Vagina (tissue), 2 donors: ENCODE results near the gene GFRA1.

Source experiments
- POLR2AphosphoS5 ChIP-seq, 2 donors: sonication (generic); formaldehyde crosslinking; IDR thresholded peaks; one replicate each; pipeline ENCODE4 v1.9.0; 2017; ENCODE audit warnings: antibody characterized with exemption in 2 of 2, mild to moderate bottlenecking in 2 of 2, low read depth in 1 of 2; ENCODE audit not compliant: insufficient read depth in 1 of 2
- TF ChIP-seq, protein P1 (sequence below), 3 experiments: fragments of 450-650 bp in 2 of 3; fragments of 200-600 bp in 1 of 3; sonication (generic) in 1 of 3; IDR thresholded peaks; one replicate each; pipeline ENCODE4 v1.5.1; 2017 to 2019; ENCODE audit warnings: antibody characterized with exemption in 3 of 3, mild to moderate bottlenecking in 2 of 3, moderate library complexity in 2 of 3

DNA sequence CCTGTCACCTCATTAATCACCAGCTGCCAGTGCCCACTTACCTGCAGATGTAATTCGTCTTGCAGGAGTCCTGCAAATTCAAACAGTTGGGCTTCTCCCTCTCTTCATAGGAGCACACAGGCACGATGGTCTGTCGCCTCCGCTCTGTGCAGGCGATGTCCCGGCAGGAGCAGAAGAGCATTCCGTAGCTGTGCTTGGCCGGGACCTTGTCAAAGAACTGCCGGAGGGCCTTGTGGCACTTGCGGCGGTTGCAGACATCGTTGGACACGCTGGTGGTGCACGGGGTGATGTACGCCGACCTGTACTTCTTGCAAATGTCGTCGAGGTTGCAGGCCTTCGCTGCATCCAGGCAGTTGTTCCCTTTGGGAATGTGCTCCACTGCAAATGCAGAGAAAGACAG, 147.8 kb downstream of the GFRA1 start:
- TF ChIP-seq POLR2AphosphoS5 (IDR thresholded peaks at IDR 0.05; ENCODE audit: insufficient read depth in 1 of 2, low read depth in 1 of 2): no peak
- TF ChIP-seq, protein P1, sequence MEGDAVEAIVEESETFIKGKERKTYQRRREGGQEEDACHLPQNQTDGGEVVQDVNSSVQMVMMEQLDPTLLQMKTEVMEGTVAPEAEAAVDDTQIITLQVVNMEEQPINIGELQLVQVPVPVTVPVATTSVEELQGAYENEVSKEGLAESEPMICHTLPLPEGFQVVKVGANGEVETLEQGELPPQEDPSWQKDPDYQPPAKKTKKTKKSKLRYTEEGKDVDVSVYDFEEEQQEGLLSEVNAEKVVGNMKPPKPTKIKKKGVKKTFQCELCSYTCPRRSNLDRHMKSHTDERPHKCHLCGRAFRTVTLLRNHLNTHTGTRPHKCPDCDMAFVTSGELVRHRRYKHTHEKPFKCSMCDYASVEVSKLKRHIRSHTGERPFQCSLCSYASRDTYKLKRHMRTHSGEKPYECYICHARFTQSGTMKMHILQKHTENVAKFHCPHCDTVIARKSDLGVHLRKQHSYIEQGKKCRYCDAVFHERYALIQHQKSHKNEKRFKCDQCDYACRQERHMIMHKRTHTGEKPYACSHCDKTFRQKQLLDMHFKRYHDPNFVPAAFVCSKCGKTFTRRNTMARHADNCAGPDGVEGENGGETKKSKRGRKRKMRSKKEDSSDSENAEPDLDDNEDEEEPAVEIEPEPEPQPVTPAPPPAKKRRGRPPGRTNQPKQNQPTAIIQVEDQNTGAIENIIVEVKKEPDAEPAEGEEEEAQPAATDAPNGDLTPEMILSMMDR (IDR thresholded peaks at IDR 0.05): no peak
